ENCODE data around the gene TBX15. TPM values are rescaled to one million over a fixed set of nuclear protein-coding genes. Genes with fewer than 3 reads are reported as not detected.

Gene TBX15
- total and polyA plus RNA-seq, 8 donors = 0.05 to 0.14 (median 0.09) TPM; not detected in 3

DNA sequence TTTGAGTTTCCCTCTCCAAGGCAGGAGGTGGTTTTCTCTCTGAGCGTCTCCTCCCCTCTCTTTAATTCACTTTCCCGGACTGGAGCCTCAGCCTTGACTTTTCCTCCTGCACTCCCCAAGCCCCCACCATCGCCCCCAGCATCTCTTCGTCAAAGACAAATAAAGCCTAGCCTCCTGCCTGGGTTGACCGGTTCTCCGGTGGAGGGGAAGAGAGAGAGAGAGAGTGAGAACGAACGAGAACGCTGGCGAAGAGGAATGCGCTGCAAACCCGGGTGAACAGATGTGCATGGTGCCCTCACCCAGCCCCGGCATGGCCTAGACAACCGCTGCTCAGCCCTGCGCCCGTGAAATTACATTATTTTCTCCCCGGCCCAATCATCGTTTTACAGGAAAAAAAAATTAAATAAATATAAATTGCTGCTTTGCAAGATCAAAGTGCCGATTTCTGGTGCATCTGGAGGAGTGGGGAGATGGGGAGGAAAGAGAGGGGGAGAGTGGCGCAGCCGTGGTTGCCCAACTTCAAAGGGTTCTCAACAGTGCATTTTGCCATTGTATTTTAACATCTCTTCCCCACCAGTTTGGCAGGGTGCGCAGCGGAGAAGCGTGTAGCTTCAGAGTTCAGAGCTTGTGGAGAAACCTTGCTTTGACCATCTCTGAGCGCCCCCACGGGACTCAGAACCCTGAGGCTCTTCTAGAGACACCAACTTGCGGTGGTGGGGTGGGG, 11.4 kb upstream of the TBX15 start:
- no peak for ATAC-seq
- peaks cover 0 to 46% (median 7%) of the 10 kb centered on the region in 4 donors for H3K27me3 ChIP-seq
- TF ChIP-seq, protein P1, sequence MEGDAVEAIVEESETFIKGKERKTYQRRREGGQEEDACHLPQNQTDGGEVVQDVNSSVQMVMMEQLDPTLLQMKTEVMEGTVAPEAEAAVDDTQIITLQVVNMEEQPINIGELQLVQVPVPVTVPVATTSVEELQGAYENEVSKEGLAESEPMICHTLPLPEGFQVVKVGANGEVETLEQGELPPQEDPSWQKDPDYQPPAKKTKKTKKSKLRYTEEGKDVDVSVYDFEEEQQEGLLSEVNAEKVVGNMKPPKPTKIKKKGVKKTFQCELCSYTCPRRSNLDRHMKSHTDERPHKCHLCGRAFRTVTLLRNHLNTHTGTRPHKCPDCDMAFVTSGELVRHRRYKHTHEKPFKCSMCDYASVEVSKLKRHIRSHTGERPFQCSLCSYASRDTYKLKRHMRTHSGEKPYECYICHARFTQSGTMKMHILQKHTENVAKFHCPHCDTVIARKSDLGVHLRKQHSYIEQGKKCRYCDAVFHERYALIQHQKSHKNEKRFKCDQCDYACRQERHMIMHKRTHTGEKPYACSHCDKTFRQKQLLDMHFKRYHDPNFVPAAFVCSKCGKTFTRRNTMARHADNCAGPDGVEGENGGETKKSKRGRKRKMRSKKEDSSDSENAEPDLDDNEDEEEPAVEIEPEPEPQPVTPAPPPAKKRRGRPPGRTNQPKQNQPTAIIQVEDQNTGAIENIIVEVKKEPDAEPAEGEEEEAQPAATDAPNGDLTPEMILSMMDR (IDR thresholded peaks at IDR 0.05) = no peak
- 9% methylated on average over 27 of the region's 27 CpGs for WGBS, 2 donors
- no peak overlapping the region for H3K27ac ChIP-seq
- no peak overlapping the region for H3K4me3 ChIP-seq
- no peak for DNase-seq
- FAIRE-seq = no peak
- intact Hi-C loops (cut with DNase I) = loop anchor here in 1 of 3 donors (10.0 kb wide), 1 partner anchor 845 kb away; no protein-coding TSS in a partner anchor
- H3K36me3 ChIP-seq = no peaks in the 10 kb centered on the region
- H3K9me3 ChIP-seq = no peaks in the 10 kb centered on the region
- H3K4me1 ChIP-seq = peaks cover 0 to 11% (median 0%) of the 10 kb centered on the region in 3 donors

DNA sequence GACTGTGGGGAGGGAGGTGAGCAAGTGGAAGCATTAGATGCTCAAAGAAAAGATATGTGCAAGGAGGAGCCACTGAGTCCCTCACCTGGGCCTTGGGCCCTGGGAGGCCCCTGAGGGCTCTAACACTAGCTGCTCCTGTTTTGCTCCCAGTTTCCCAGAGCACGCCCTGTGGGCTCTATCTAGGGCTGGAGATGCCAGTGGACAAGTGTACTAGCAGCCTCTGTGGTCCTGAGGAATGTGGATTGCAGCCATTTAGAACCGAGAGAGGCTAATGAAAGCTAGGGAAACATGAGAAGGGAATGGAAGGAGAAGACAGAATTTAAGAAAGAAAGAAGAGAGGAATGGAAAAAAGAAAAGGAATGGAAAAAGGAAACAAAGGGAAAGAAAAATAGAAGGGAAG, 10.0 kb upstream of the TBX15 start:
- WGBS, 2 donors = 55 to 56% methylated on average over 2 of the region's 2 CpGs
- DNase-seq (no peak), ATAC-seq (no peak), FAIRE-seq (no peak)
- peaks cover 0 to 11% (median 0%) of the 10 kb centered on the region in 3 donors for H3K4me1 ChIP-seq
- H3K27me3 ChIP-seq = peaks cover 0 to 46% (median 9%) of the 10 kb centered on the region in 4 donors
- no peaks in the 10 kb centered on the region for H3K36me3 ChIP-seq
- intact Hi-C loops (cut with DNase I) = no loop called here
- TF ChIP-seq, protein P1 (IDR thresholded peaks at IDR 0.05) = no peak
- H3K4me3 ChIP-seq = no peak overlapping the region
- H3K9me3 ChIP-seq = no peaks in the 10 kb centered on the region
- H3K27ac ChIP-seq = no peak overlapping the region

DNA sequence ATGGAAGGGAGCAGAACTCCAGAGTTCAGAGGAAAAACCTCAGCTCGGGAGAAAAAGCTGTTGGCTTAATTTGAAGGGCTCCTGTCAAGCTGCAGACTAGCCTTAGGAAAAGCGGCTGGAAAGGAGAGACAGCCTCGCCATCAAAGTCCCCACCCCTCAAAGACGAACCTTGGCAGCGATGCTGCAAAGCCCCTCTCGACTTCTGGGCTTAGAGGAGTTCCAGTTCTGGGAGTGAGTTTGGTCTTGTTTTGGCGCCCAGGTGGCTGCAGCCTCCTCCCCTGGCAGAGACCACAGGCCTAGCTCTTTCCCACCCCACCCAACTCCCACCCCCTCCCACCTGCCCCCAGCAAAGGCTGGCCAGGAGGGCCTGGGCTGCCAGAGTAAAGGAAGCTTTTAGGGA, 9.1 kb upstream of the TBX15 start:
- no peak overlapping the region for H3K27ac ChIP-seq
- no peaks in the 10 kb centered on the region for H3K9me3 ChIP-seq
- no peaks in the 10 kb centered on the region for H3K36me3 ChIP-seq
- peaks cover 0 to 11% (median 0%) of the 10 kb centered on the region in 3 donors for H3K4me1 ChIP-seq
- H3K4me3 ChIP-seq = no peak overlapping the region
- ATAC-seq (no peak), FAIRE-seq (no peak), DNase-seq (no peak)
- TF ChIP-seq, protein P1 (IDR thresholded peaks at IDR 0.05) = no peak
- 16 to 32% methylated on average over 7 of the region's 7 CpGs for WGBS, 2 donors
- peaks cover 0 to 52% (median 14%) of the 10 kb centered on the region in 4 donors for H3K27me3 ChIP-seq
- intact Hi-C loops (cut with DNase I) = no loop called here

DNA sequence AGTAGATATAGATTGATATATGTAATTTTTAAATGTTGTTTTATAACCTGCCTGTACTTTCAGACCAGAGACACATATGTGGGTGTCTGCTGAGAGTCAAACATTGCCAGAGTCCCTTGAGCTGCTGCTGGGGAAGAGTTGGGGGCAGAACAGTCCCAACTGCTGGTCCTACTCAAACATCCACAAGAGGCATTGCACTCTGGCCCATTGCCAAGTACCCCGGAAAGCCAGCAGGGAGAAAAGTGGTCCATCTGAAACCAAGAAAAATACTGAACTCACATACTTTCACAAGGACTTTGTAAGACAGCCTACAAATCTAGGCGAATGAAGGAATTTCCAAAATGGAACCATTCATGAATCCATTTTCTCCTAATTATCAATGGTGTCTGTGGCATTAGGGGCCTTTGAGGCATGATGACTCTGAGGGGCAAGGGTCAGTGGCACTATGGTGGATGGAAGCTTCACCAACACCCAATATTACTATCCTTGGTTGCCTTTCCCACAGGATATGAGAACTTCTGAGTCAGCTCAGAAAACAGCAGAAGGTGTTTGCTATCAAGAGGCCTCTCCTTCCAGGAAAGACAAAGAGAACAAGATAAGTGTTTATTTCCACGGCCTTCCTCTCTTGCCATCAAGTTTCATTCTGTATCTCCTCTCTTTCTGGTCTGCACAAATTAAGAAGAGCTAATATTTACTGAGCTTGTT, 7.3 kb upstream of the TBX15 start:
- no peak for DNase-seq
- H3K36me3 ChIP-seq = no peaks in the 10 kb centered on the region
- WGBS, 2 donors = 44 to 53% methylated on average over 3 of the region's 3 CpGs
- no peak overlapping the region for H3K27ac ChIP-seq
- no peak for ATAC-seq
- TF ChIP-seq, protein P1 (IDR thresholded peaks at IDR 0.05) = no peak
- H3K9me3 ChIP-seq = no peaks in the 10 kb centered on the region
- FAIRE-seq = no peak
- intact Hi-C loops (cut with DNase I) = no loop called here
- H3K27me3 ChIP-seq = peaks cover 0 to 52% (median 10%) of the 10 kb centered on the region in 4 donors
- peaks cover 0 to 3% (median 0%) of the 10 kb centered on the region in 3 donors for H3K4me1 ChIP-seq
- no peak overlapping the region for H3K4me3 ChIP-seq

DNA sequence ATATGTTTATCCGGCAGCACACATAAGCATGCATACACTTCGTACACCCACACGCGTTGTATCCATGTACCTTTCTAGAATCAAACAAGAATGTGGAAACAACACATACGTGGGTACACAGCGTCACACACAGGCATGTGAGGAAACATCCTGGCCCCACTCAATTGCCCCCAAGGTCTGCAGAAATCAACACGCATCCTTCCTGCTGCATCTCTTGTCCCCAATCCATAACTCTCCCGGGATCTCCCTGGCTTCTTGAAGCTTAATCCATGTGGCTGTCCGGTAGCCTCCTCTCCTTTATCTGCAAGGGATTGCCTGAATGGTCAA, 5.5 kb upstream of the TBX15 start:
- no peaks in the 10 kb centered on the region for H3K9me3 ChIP-seq
- no peak overlapping the region for H3K4me3 ChIP-seq
- no peak overlapping the region for H3K27ac ChIP-seq
- DNase-seq (no peak), FAIRE-seq (no peak), ATAC-seq (no peak)
- no peaks in the 10 kb centered on the region for H3K36me3 ChIP-seq
- TF ChIP-seq, protein P1 (IDR thresholded peaks at IDR 0.05) = no peak
- H3K4me1 ChIP-seq = no peaks in the 10 kb centered on the region
- 12 to 17% methylated on average over 9 of the region's 9 CpGs for WGBS, 2 donors
- intact Hi-C loops (cut with DNase I) = no loop called here
- peaks cover 0 to 64% (median 12%) of the 10 kb centered on the region in 4 donors for H3K27me3 ChIP-seq

Measured in pancreas (tissue), 10 donors.